ENCODE results near the gene DNAH12. TPM values are rescaled to one million over a fixed set of nuclear protein-coding genes. Genes with fewer than 3 reads are reported as not detected.
"Not testable (repeated sequence)": the region's sequence is repeated elsewhere in the genome, so short reads cannot be mapped to it uniquely, and the experiment has no call there.

Gene DNAH12
- total RNA-seq, 1 donor from 2014 or later = not detected

DNA sequence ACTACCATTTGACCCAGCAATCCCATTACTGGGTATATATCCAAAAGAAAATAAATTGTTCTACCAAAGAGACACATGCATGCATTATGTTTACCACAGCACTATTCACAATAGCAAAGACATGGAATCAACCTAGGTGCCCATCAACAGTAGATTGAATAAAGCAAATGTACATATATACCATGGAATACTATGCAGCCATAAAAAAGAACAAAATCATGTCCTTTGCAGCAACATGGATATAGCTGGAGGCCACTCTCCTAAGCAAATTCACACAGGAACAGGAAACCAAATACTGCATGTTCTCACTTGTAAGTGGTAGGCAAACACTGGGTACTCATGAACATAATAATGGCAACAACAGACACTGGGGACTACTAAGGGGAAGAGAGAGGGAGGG is 104.0 kb downstream of the DNAH12 start:
- DNase-seq (ENCODE audit: missing footprints); intact Hi-C loops (cut with DNase I); ATAC-seq: not testable (repeated sequence)

- DNase-seq (ENCODE audit: missing footprints); ATAC-seq; intact Hi-C loops (cut with DNase I): not testable (repeated sequence)
These were observed 105.7 kb downstream of the DNAH12 start for GRCh38 chr3:57438460-57438859.

DNA sequence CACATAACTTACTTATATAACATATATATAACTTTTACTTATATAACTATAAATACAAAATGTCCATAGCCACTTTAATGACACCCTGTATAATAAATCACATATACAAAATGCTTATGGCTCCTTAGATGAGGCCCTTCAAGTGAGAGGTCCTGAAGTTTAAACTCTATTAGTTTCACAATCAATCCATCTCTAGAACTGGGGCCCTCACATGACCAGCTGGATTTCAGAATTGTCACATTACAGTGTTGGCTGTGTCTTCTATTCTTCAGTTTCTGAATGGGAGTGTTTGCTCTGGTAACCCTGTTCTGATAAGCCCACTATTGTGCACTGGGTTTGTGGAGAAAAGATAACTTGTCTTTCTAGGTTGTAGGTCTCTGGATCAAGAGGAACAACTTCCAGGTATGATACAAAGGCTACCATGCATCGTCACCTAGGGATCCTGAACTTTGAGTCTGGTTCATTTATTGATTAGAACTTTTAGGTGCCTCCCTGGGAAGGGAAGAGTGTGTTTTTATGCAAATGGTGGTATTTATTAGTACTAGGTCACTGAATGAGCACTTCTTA is 107.9 kb downstream of the DNAH12 start:
- DNase-seq (ENCODE audit: missing footprints) (no peak), ATAC-seq (no peak)
- intact Hi-C loops (cut with DNase I) = no loop called here

- no peak for ATAC-seq
- intact Hi-C loops (cut with DNase I) = no loop called here
- no peak for DNase-seq (ENCODE audit: missing footprints)
These were observed 110.1 kb downstream of the DNAH12 start for GRCh38 chr3:57434041-57434440.

GRCh38 chr3:57423335-57423734 is 120.8 kb downstream of the DNAH12 start:
- ATAC-seq = no peak
- no peak for DNase-seq (ENCODE audit: missing footprints)
- intact Hi-C loops (cut with DNase I) = no loop called here

DNA sequence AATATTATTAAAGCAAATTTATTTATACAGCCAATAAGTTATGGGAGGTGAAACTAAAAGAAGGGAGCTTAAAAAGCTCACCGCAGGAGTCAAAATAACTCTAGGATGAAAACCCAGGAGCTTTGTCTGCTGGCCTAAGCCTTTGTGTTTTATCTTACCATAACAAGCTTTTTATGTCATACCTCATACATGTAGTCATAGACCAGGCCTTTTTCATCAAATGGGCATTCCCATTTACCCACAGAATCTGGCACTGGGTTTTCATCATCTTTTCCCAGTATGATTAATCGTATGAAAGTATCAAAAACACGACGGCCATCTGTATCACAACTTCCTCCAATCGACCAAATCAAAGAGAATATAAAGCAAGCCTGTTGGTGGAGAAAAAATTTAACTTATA is 122.8 kb downstream of the DNAH12 start:
- intact Hi-C loops (cut with DNase I) = no loop called here
- ATAC-seq (no peak), DNase-seq (ENCODE audit: missing footprints) (no peak)

DNA sequence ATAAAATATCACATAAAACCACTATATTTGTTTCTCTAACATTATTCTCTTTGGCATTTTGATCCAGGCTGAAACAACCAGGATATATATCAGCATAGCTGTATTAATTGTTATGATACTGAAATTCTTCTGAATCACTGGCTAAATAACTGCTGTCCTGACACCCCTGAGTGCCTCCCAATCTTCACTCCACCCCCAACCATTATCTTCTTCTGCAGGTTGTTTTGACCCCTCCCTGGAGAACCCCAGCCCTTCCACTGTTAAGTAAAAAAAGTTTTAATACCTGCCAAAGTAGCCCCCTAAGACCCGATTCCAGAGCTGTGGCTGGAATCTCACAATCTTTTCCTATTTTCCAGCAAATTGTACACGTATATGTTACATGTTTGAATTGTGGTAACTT is 124.1 kb downstream of the DNAH12 start:
- DNase-seq (ENCODE audit: missing footprints) = no peak
- ATAC-seq = no peak
- intact Hi-C loops (cut with DNase I) = no loop called here

GRCh38 chr3:57411715-57412114 is 132.4 kb downstream of the DNAH12 start:
- no peak for DNase-seq (ENCODE audit: missing footprints)
- intact Hi-C loops (cut with DNase I) = no loop called here
- no peak for ATAC-seq

DNA sequence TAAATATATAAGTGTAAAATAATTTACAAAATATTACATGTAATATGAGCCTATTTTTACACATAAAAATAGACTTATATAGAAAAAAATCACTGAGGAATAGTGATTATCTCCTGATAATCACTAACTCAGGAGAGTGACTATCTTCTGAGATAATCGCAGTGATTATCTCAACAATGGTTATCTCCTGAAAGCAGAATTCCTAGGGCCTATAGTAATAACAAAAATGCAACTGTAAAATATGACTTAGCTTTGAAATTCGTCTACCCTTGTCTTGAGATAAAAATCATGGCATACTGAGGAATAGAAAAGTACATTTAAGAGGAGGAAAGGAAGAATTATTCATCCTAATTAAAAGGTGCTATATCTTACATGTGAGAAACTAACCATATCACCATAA is 134.7 kb downstream of the DNAH12 start:
- intact Hi-C loops (cut with DNase I) = no loop called here
- DNase-seq (ENCODE audit: missing footprints) = no peak
- ATAC-seq = no peak

DNA sequence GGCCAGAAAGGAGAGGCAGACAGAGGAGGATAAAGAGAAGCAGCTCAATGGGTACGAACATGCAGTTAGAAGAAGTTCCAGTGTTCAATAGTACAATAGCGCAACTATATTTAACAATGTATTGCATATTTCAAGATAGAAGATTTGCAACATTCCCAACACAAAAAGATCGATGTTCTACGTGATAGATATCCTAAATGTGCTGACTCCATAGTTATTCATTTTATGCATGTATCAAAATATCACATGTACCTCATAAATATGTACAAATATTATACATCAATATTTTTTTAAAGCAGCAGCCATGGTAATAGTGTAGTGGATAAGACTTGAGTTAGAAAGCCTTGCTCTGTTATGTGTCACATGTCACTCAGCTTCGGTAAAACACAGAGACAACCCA is 141.5 kb downstream of the DNAH12 start:
- ATAC-seq = no peak
- intact Hi-C loops (cut with DNase I) = no loop called here
- no peak for DNase-seq (ENCODE audit: missing footprints)

- DNase-seq (ENCODE audit: missing footprints) (no peak), ATAC-seq (no peak)
- intact Hi-C loops (cut with DNase I) = loop anchor here (5.0 kb wide), 1 partner anchor 200 kb away; the partner anchor contains the start of gene ARF4
These were observed 146.7 kb downstream of the DNAH12 start for GRCh38 chr3:57397175-57398026.

GRCh38 chr3:57393977-57394376 is 150.2 kb downstream of the DNAH12 start:
- DNase-seq (ENCODE audit: missing footprints) = no peak
- no peak for ATAC-seq
- intact Hi-C loops (cut with DNase I) = no loop called here

DNA sequence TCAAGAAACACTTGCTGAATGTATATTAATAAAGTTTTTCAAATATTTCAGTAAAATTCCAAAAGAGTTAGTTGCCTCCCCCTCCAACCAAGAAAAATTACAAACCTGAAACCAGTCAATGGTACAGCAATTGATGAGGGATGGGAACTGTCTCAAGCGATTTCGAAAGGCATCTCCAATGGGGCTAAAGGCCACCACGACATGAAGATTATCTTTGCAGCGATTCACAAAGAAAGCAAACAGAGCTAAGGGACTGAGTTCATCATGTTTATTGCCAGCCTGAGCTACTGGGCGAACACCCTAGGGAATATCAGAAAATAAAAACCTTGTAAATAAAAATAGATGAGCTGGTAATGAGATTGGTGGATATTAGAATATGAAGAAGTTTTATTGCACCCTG is 152.4 kb downstream of the DNAH12 start:
- intact Hi-C loops (cut with DNase I) = no loop called here
- ATAC-seq = no peak

DNA sequence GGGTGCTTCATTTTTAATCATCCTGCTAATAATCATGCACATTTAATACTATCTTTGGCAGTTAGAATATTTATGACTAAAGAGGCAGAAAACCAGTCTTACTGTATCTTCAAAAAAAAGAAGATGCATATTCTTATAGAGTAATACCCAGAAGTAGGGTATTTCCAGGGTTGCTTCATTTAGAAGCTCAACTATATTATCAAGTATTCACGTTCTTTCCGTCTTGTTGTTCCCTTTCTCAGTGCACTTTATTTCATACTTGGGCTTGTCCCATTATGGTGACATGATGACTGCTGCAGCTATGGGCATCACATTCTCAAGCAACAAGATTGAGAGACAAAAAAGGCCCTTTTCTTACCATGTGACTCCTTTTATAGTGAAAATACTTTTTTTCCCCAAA is 154.9 kb downstream of the DNAH12 start:
- no peak for DNase-seq (ENCODE audit: missing footprints)
- intact Hi-C loops (cut with DNase I) = no loop called here
- ATAC-seq = no peak

More for the DNA sequence above, 152.4 kb downstream of the DNAH12 start:
- no peak for DNase-seq (ENCODE audit: missing footprints)

DNA sequence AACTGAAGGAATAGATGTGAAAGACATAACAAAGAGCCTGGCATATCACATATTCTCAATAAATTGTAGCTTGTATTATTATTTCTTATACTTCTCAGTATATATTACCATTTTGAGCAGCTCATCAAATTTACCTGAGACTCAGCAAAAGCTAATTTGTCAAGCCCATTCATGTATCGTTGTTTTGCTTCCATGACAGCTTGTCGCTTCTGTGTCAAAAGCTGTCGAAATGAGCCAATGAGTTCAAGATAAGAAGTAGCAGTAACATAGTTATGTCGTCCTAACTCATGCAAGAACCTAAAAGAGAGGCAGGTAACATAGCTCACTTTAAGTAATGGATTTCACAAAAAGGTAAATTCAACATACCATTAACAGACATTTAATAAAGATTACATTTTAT is 157.8 kb downstream of the DNAH12 start:
- ATAC-seq = no peak
- intact Hi-C loops (cut with DNase I) = no loop called here
- DNase-seq (ENCODE audit: missing footprints) = no peak

DNA sequence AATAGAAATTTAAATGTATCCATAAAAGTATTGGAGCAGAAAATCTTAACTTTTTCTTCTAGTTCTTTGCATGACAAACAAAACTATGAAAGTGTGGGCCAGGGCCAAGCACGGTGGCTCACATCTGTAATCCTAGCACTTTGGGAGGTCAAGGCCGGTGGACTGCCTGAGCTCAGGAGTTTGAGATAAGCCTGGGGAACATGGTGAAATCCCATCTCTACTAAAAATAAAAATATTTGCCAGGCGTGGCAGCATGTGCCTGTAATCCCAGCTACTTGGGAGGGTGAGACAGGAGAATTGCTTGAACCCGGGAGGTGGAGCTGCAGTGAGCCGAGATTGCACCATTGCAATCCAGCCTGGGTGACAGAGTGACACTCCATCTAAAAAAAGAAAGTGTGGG is 158.6 kb downstream of the DNAH12 start:
- DNase-seq (ENCODE audit: missing footprints) (no peak), ATAC-seq (no peak)
- intact Hi-C loops (cut with DNase I) = no loop called here

DNA sequence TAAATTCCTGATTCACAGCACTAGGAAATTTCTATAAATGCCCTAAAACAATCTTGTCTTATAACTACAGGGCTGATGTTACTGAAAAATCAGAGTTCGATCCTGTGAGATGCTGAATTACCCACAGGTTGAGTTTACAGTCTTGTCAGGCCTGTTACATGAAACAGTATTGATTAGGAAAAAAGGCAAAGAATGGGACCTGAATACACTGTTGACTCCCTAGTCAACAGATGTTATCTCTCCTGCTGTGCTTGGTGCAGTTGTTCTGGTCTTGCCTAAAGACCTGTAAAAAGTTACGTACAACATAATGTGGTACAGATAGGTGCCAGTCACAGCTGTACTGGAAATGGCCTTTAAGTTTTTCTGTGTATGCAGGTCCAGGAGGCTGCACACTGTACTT is 160.3 kb downstream of the DNAH12 start:
- DNase-seq (ENCODE audit: missing footprints) (no peak), ATAC-seq (no peak)
- intact Hi-C loops (cut with DNase I) = no loop called here

DNA sequence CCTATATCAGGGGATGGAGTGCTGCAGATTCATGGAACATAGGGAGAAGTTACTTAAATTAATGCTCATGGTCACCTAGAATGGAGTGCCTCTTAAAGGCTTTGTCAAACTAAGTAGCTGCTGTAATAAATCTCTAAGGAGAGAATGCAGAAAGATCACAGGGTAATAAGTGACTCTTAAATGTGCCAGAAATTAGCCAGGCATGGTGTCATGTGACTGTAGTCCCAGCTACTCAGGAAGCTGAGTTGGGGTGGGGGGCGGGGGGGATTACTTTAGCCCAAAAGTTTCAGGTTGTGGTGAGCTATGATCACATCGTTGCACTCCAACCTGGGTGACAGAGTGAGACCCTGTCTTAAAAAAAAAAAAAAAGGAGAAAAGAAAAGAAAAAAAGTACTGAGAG is 160.7 kb downstream of the DNAH12 start:
- ATAC-seq (no peak), DNase-seq (ENCODE audit: missing footprints) (no peak)
- intact Hi-C loops (cut with DNase I) = no loop called here

GRCh38 chr3:57382933-57383332 is 161.2 kb downstream of the DNAH12 start:
- no peak for ATAC-seq
- DNase-seq (ENCODE audit: missing footprints) = no peak
- intact Hi-C loops (cut with DNase I) = no loop called here

DNA sequence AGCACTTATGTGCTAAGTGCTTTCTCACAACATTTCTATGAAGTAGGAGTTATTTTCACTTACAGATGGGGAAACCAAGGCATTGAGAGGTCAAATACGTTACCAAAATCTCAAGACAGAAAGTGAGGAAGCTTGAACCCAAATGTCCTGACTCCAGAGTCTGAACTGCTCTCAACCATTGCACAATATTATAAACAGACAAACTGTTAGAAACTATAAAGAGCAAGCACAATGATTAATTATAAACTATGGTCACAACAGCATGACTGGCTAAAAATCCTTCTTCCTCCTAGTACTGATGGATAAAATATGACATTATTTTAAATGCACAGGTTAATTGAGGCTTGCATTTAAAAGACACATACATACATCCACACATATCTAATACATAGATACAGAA is 173.8 kb downstream of the DNAH12 start:
- intact Hi-C loops (cut with DNase I) = no loop called here
- ATAC-seq = no peak
- DNase-seq (ENCODE audit: missing footprints) = no peak
